OCI-LY3 (cell line): ENCODE data around the gene VAMP5.
A peak's percentile ranks its signal among the peaks of the same experiment; 100 is the strongest.

ENCODE experiments used
- H2AFZ ChIP-seq: fragments of 200-600, 300-600 bp; shearing (Covaris generic); 2 replicates; pipeline ENCODE4 v1.6.0; 2014; ENCODE audit warnings: antibody characterized with exemption, low read depth, low read length
- H3K27ac ChIP-seq: fragments of 200-600, 300-600 bp; sonication (generic); 2 replicates; pipeline ENCODE4 v1.5.1; 2014; ENCODE audit warnings: mild to moderate bottlenecking, low read length, moderate library complexity, mixed read lengths
- H3K27me3 ChIP-seq: fragments of 200-600, 300-600 bp; sonication (generic); 2 replicates; pipeline ENCODE4 v1.6.1; 2014; ENCODE audit warnings: low read depth, low read length, mixed read lengths
- H3K36me3 ChIP-seq: fragments of 200-600, 300-600 bp; sonication (generic); replicated peaks from 2 replicates; pipeline ENCODE3; 2014; ENCODE audit warnings: low read depth, low read length, mixed read lengths
- H3K4me1 ChIP-seq: fragments of 300-600, 200-600 bp; sonication (generic); 2 replicates; pipeline ENCODE4 v1.6.1; 2014; ENCODE audit warnings: low read length, mixed read lengths
- H3K4me2 ChIP-seq: fragments of 200-600, 300-600 bp; sonication (generic); 2 replicates; pipeline ENCODE4 v1.6.1; 2014; ENCODE audit warnings: low read length, mixed read lengths
- H3K4me3 ChIP-seq: fragments of 300-600, 200-600 bp; sonication (generic); 2 replicates; pipeline ENCODE4 v1.5.1; 2014; ENCODE audit warnings: antibody characterized with exemption, mild to moderate bottlenecking, low read length, moderate library complexity
- H3K79me2 ChIP-seq: fragments of 300-600, 200-600 bp; shearing (Covaris generic); 2 replicates; pipeline ENCODE4 v1.6.1; 2014; ENCODE audit warnings: mild to moderate bottlenecking, low read length, mixed read lengths
- H3K9ac ChIP-seq: fragments of 300-600, 200-600 bp; shearing (Covaris generic); 2 replicates; pipeline ENCODE4 v1.6.0; 2014; ENCODE audit warnings: mild to moderate bottlenecking, low read length, moderate library complexity
- H3K9me3 ChIP-seq: fragments of 200-600, 300-600 bp; shearing (Covaris generic); 2 replicates; pipeline ENCODE4 v1.6.1; 2014; ENCODE audit warnings: low read length, mixed read lengths; ENCODE audit not compliant: insufficient read depth
- H4K20me1 ChIP-seq: fragments of 200-600, 300-600 bp; sonication (generic); 2 replicates; pipeline ENCODE4 v1.6.1; 2016; ENCODE audit warnings: low read length, mixed read lengths; ENCODE audit not compliant: insufficient read depth
- CTCF ChIP-seq: fragments of 200-600, 300-600 bp; sonication (generic); IDR thresholded peaks from 2 replicates; pipeline ENCODE4 v1.5.1; 2014; ENCODE audit warnings: antibody characterized with exemption, low read length, low read depth
- EZH2phosphoT487 ChIP-seq: fragments of 200-600 bp; shearing (Covaris generic); IDR thresholded peaks from 2 replicates; pipeline ENCODE4 v1.6.1; 2018; ENCODE audit warnings: antibody characterized with exemption, mixed run types, low read depth

Gene VAMP5

GRCh38 chr2:85595301-85596025 lies 11.2 kb downstream of the VAMP5 start, which contains the start of gene RNF181:
RNF181 (plus strand) TSS chr2:85595745; CDS start chr2:85595764, 19 bp downstream.
- TF ChIP-seq CTCF (no peak), EZH2phosphoT487 (no peak)
- Histone ChIP-seq H3K27me3 (no peaks in the 10 kb centered on the region), H4K20me1 (no peaks in the 10 kb centered on the region), H3K9ac (peak within 1 kb of the TSS; percentile 98), H3K79me2 (peaks cover 26% of the 10 kb centered on the region), H3K36me3 (peaks cover 9% of the 10 kb centered on the region), H3K4me3 (peak within 1 kb of the TSS; percentile 99), H2AFZ (peak within 1 kb of the TSS; percentile 69), H3K9me3 (no peaks in the 10 kb centered on the region), H3K4me2 (peak within 1 kb of the TSS; percentile 98), H3K4me1 (peaks cover 13% of the 10 kb centered on the region), H3K27ac (peak within 1 kb of the TSS; percentile 36)

GRCh38 chr2:85596026-85596333 lies 11.7 kb downstream of the VAMP5 start:
- Histone ChIP-seq H3K4me3 (peak overlapping the region; percentile 99), H4K20me1 (no peaks in the 10 kb centered on the region), H3K27ac (peak overlapping the region; percentile 36), H3K27me3 (no peaks in the 10 kb centered on the region), H2AFZ (peak overlapping the region; percentile 69; the same call in 1 of the 2 replicates), H3K9ac (peak overlapping the region; percentile 98), H3K36me3 (peaks cover 9% of the 10 kb centered on the region), H3K4me1 (peaks cover 13% of the 10 kb centered on the region), H3K9me3 (no peaks in the 10 kb centered on the region), H3K79me2 (peaks cover 26% of the 10 kb centered on the region), H3K4me2 (peak overlapping the region; percentile 98)
- TF ChIP-seq CTCF (no peak), EZH2phosphoT487 (no peak)

GRCh38 chr2:85596486-85597143 lies 12.4 kb downstream of the VAMP5 start:
- H3K27ac ChIP-seq = no peak overlapping the region

More at GRCh38 chr2:85596486-85597143, 12.4 kb downstream of the VAMP5 start:
- H2AFZ ChIP-seq = no peak overlapping the region
- peak overlapping the region; percentile 99 for H3K4me3 ChIP-seq
- H3K4me2 ChIP-seq = peak overlapping the region; percentile 98
- H3K9me3 ChIP-seq = no peaks in the 10 kb centered on the region
- H3K9ac ChIP-seq = peak overlapping the region; percentile 98
- peaks cover 26% of the 10 kb centered on the region for H3K79me2 ChIP-seq
- no peaks in the 10 kb centered on the region for H3K27me3 ChIP-seq
- peaks cover 13% of the 10 kb centered on the region for H3K4me1 ChIP-seq
- H4K20me1 ChIP-seq = no peaks in the 10 kb centered on the region
- peaks cover 9% of the 10 kb centered on the region for H3K36me3 ChIP-seq
- no peak for TF ChIP-seq EZH2phosphoT487
- no peak for TF ChIP-seq CTCF
